NT2/D1 (cell line): ENCODE data around the gene PDGFD.

Experiments
- SUZ12 ChIP-seq: IDR thresholded peaks from 2 replicates; pipeline ENCODE4 v1.6.1; 2011; ENCODE audit not compliant: insufficient read length, insufficient read depth; ENCODE audit errors: extremely low read depth
- YY1 ChIP-seq: IDR thresholded peaks from 2 replicates; pipeline ENCODE4 v1.6.1; 2011; ENCODE audit not compliant: insufficient read length, insufficient read depth
- ZNF274 ChIP-seq: IDR thresholded peaks from 2 replicates; pipeline ENCODE4 v1.6.1; 2011; ENCODE audit warnings: mild to moderate bottlenecking, low read depth, low read length

DNA sequence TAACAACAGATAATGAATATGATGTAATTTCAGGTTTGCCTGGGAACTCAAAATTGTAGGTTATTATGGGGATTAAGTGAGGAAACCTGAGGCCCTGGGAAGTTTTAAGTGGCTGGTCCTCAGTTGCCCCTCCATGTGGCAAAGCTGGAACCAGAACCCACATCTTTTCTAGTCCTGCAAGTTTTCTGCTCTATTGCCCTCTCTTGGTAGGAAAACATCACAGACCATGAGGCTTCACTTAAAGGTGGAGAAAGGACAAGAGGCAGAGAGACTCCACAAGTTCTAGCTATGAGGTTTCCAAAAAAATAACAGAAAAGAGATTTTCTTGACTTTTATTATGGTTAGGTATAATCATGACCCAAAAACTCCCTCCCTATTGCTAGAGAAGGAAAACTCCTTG, 243.0 kb downstream of the PDGFD start:
- TF ChIP-seq YY1, result no peak
- no peak for TF ChIP-seq SUZ12
- no peak for TF ChIP-seq ZNF274
